Hepatocyte (in vitro differentiated cells): ENCODE measurements around the gene MOB3C.

Experiments
- EZH2 ChIP-seq: fragments of 200-600 bp; sonication (generic); IDR thresholded peaks from 2 replicates; pipeline ENCODE4 v1.6.1; 2016; ENCODE audit warnings: antibody characterized with exemption, mild to moderate bottlenecking, borderline replicate concordance
- EZH2phosphoT487 ChIP-seq: fragments of 200-600 bp; sonication (generic); IDR thresholded peaks from one replicate; pipeline ENCODE4 v1.6.1; 2018; ENCODE audit warnings: antibody characterized with exemption, mild to moderate bottlenecking, low read depth, moderate library complexity; ENCODE audit not compliant: unreplicated experiment, severe bottlenecking
- TF ChIP-seq, protein P1 (sequence below): fragments of 200-600 bp; sonication (generic); IDR thresholded peaks from 2 replicates; pipeline ENCODE4 v1.5.1; 2016; ENCODE audit warnings: antibody characterized with exemption, mild to moderate bottlenecking; ENCODE audit not compliant: poor library complexity

DNA sequence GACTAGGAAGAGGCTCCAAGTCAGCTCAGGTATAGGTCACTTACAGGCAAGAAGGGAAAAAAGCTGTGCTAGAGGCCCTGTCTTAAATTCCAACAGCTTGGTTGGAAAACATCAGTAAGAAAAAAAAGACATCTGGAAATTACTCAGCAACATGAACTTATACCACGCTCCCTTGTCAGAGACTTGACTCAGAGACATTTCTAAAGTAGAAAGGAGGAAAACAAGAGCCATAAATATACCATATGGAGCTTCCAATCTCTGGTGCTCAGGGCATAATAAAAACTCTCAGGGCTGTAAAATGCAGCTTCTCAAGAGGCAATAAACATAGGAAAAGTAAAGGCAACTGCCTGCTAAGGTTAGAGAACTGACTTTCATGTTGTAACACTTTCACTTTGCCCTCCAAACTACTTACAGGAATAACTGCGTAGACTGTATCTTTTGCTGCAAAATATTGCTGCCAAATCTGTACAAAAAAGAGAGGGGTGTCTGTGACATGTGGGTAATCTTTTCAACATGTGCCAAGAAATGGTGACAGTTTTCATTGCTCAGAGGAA, 36.9 kb upstream of the MOB3C start:
- TF ChIP-seq EZH2 (no peak), EZH2phosphoT487 (peak; percentile 87)
- TF ChIP-seq, protein P1, sequence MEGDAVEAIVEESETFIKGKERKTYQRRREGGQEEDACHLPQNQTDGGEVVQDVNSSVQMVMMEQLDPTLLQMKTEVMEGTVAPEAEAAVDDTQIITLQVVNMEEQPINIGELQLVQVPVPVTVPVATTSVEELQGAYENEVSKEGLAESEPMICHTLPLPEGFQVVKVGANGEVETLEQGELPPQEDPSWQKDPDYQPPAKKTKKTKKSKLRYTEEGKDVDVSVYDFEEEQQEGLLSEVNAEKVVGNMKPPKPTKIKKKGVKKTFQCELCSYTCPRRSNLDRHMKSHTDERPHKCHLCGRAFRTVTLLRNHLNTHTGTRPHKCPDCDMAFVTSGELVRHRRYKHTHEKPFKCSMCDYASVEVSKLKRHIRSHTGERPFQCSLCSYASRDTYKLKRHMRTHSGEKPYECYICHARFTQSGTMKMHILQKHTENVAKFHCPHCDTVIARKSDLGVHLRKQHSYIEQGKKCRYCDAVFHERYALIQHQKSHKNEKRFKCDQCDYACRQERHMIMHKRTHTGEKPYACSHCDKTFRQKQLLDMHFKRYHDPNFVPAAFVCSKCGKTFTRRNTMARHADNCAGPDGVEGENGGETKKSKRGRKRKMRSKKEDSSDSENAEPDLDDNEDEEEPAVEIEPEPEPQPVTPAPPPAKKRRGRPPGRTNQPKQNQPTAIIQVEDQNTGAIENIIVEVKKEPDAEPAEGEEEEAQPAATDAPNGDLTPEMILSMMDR = no peak
